H9 (cell line): ENCODE measurements around the gene FEM1C. TPM values are rescaled to one million over a fixed set of nuclear protein-coding genes. Genes with fewer than 3 reads are reported as not detected.

Source experiments
- DNase-seq: peaks from one replicate; pipeline ENCODE4 v3.0.0-alpha.2; 2017
- H2AFZ ChIP-seq: one replicate; pipeline ENCODE4 v1.6.1; 2013; ENCODE audit warnings: mild to moderate bottlenecking, low read length, control low read depth, moderate library complexity
- H2AK5ac ChIP-seq: 2 replicates; pipeline ENCODE4 v1.6.1; 2013; ENCODE audit warnings: low read length, control low read depth, mixed read lengths; ENCODE audit not compliant: insufficient read length
- H2BK120ac ChIP-seq: one replicate; pipeline ENCODE4 v1.6.1; 2013; ENCODE audit warnings: low read depth, mild to moderate bottlenecking, low read length, control low read depth, inconsistent platforms; ENCODE audit not compliant: poor library complexity, severe bottlenecking
- H2BK12ac ChIP-seq: 2 replicates; pipeline ENCODE4 v1.6.1; 2013; ENCODE audit warnings: low read length, control low read depth, mixed read lengths, low read depth; ENCODE audit not compliant: insufficient read length
- H2BK15ac ChIP-seq: 2 replicates; pipeline ENCODE4 v1.6.1; 2013; ENCODE audit warnings: low read depth, low read length, control low read depth
- H2BK20ac ChIP-seq: one replicate; pipeline ENCODE4 v1.6.1; 2013; ENCODE audit warnings: low read depth, mild to moderate bottlenecking, low read length, control low read depth, inconsistent platforms; ENCODE audit not compliant: poor library complexity, severe bottlenecking
- H2BK5ac ChIP-seq: 2 replicates; pipeline ENCODE4 v1.6.1; 2013; ENCODE audit warnings: low read length, control low read depth, mixed read lengths; ENCODE audit not compliant: insufficient read length
- H3K14ac ChIP-seq: 2 replicates; pipeline ENCODE4 v1.6.1; 2013; ENCODE audit warnings: low read length, control low read depth; ENCODE audit not compliant: insufficient read depth
- H3K18ac ChIP-seq: 2 replicates; pipeline ENCODE4 v1.6.1; 2013; ENCODE audit warnings: low read depth, mild to moderate bottlenecking, mixed read lengths, low read length, control low read depth; ENCODE audit not compliant: insufficient read length
- H3K23ac ChIP-seq: 2 replicates; pipeline ENCODE4 v1.6.1; 2013; ENCODE audit warnings: low read length, control low read depth, mixed read lengths, low read depth; ENCODE audit not compliant: insufficient read length
- H3K23me2 ChIP-seq: 2 replicates; pipeline ENCODE4 v1.6.1; 2013; ENCODE audit warnings: low read depth, mild to moderate bottlenecking, mixed read lengths, low read length, control low read depth; ENCODE audit not compliant: insufficient read length, poor library complexity, severe bottlenecking
- H3K27ac ChIP-seq: 2 replicates; pipeline ENCODE4 v1.5.1; 2013; ENCODE audit warnings: low read length, control low read depth, mixed read lengths, low read depth; ENCODE audit not compliant: insufficient read length
- H3K27me3 ChIP-seq: 2 replicates; pipeline ENCODE4 v1.6.1; 2013; ENCODE audit warnings: low read length, control low read depth, inconsistent platforms; ENCODE audit not compliant: insufficient read depth
- H3K4ac ChIP-seq: 2 replicates; pipeline ENCODE4 v1.6.1; 2013; ENCODE audit warnings: low read depth, mild to moderate bottlenecking, control low read depth, inconsistent platforms, low read length, moderate library complexity
- H3K4me1 ChIP-seq: 2 replicates; pipeline ENCODE4 v1.6.1; 2013; ENCODE audit warnings: low read length, control low read depth, inconsistent platforms; ENCODE audit not compliant: insufficient read depth
- H3K4me2 ChIP-seq: 2 replicates; pipeline ENCODE4 v1.6.1; 2013; ENCODE audit warnings: low read length, control low read depth, mixed read lengths; ENCODE audit not compliant: insufficient read length, insufficient read depth
- H3K56ac ChIP-seq: 2 replicates; pipeline ENCODE4 v1.6.1; 2013; ENCODE audit warnings: low read depth, mild to moderate bottlenecking, mixed read lengths, low read length, control low read depth; ENCODE audit not compliant: insufficient read length
- H3K79me1 ChIP-seq: 2 replicates; pipeline ENCODE4 v1.6.1; 2013; ENCODE audit warnings: low read depth, mild to moderate bottlenecking, moderate library complexity, low read length, control low read depth, inconsistent platforms; ENCODE audit not compliant: insufficient read depth, poor library complexity, severe bottlenecking
- H3K79me2 ChIP-seq: 2 replicates; pipeline ENCODE4 v1.6.1; 2013; ENCODE audit warnings: low read length, control low read depth, inconsistent platforms; ENCODE audit not compliant: insufficient read depth
- H3K9ac ChIP-seq: 2 replicates; pipeline ENCODE4 v1.6.1; 2013; ENCODE audit warnings: low read length, control low read depth, mixed read lengths; ENCODE audit not compliant: insufficient read length; ENCODE audit errors: extremely low read depth
- H3K9me3 ChIP-seq: one replicate; pipeline ENCODE4 v1.6.1; 2013; ENCODE audit warnings: low read depth, low read length, inconsistent platforms; ENCODE audit not compliant: control insufficient read depth
- H3T11ph ChIP-seq: one replicate; pipeline ENCODE4 v1.6.1; 2013; ENCODE audit warnings: mild to moderate bottlenecking, low read length, control low read depth, inconsistent platforms
- H4K20me1 ChIP-seq: one replicate; pipeline ENCODE4 v1.6.1; 2013; ENCODE audit not compliant: control insufficient read depth, insufficient read length, insufficient read depth
- H4K5ac ChIP-seq: 2 replicates; pipeline ENCODE4 v1.6.1; 2013; ENCODE audit warnings: low read depth, mild to moderate bottlenecking, mixed read lengths, low read length, control low read depth; ENCODE audit not compliant: insufficient read length
- H4K8ac ChIP-seq: replicated peaks from 2 replicates; pipeline ENCODE4 v1.6.1; 2013; ENCODE audit warnings: low read length, control low read depth, mixed read lengths, low read depth; ENCODE audit not compliant: insufficient read length
- H4K91ac ChIP-seq: 2 replicates; pipeline ENCODE4 v1.6.1; 2013; ENCODE audit warnings: low read depth, mild to moderate bottlenecking, moderate library complexity, mixed read lengths, low read length, control low read depth; ENCODE audit not compliant: insufficient read length
- H3K27ac Mint-ChIP-seq, 3 experiments: 2 replicates in 2 of 3; 3 replicates in 1 of 3; pipeline ENCODE4 v1.8.0; 2020 to 2021; ENCODE audit warnings: mixed read lengths in 3 of 3, mild to moderate bottlenecking in 1 of 3, moderate library complexity in 1 of 3
- H3K27me3 Mint-ChIP-seq: 2 replicates; pipeline ENCODE4 v1.8.0; 2021; ENCODE audit warnings: low read depth, mild to moderate bottlenecking, moderate library complexity, mixed read lengths
- H3K36me3 Mint-ChIP-seq, 3 experiments: 2 replicates in 2 of 3; 3 replicates in 1 of 3; pipeline ENCODE4 v1.8.0; 2020 to 2021; ENCODE audit warnings: low read depth in 3 of 3, mixed read lengths in 3 of 3; ENCODE audit not compliant: insufficient read depth in 1 of 3
- H3K4me1 Mint-ChIP-seq, 2 experiments: 2 replicates each; pipeline ENCODE4 v1.8.0; 2020; ENCODE audit warnings: mixed read lengths in 2 of 2
- H3K4me3 Mint-ChIP-seq, 2 experiments: 2 replicates in 1 of 2; 3 replicates in 1 of 2; pipeline ENCODE4 v1.8.0; 2020 to 2021; ENCODE audit warnings: mild to moderate bottlenecking in 2 of 2, mixed read lengths in 2 of 2, moderate library complexity in 1 of 2
- H3K9me3 Mint-ChIP-seq, 2 experiments: 2 replicates in 1 of 2; 3 replicates in 1 of 2; pipeline ENCODE4 v1.8.0; 2020; ENCODE audit warnings: mild to moderate bottlenecking in 2 of 2, mixed read lengths in 2 of 2, moderate library complexity in 1 of 2
- total RNA-seq: library from RNA; stranded (reverse); gene quantifications from 2 replicates; pipeline ENCODE4 v1.2.1, GENCODE V29; 2021
- TF ChIP-seq, protein P1 (sequence below): fragments of 200-600 bp; sonication (generic); conservative IDR thresholded peaks from 3 replicates; pipeline ENCODE4 v1.8.0; 2021; ENCODE audit warnings: antibody characterized with exemption, mild to moderate bottlenecking

FEM1C gene
- total RNA-seq, 1 experiment from 2014 or later = 15.2 TPM

DNA sequence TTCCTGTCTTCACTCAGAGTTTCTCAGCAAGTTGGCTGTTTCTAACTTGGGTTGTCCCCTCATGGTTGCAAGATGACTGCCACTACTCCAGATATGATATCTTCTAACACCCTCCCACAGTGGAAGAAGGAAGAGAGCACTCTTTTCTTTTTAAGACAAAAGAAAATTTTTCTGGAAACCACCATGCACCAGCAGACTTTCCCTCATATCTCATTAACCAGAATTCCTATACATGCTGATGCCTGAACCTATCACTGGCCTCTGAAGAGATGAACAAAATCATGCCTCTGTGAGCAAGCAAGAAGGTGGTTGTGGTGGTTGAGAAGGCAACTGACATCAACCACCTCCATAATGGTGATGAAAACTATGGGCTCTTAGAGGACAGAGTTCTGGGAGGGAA lies 56.8 kb downstream of the FEM1C start:
- Histone ChIP-seq H3K79me1 (no peaks in the 10 kb centered on the region), H2BK120ac (no peak overlapping the region), H4K20me1 (no peaks in the 10 kb centered on the region), H3T11ph (no peak overlapping the region), H2BK15ac (no peak overlapping the region), H3K23me2 (no peaks in the 10 kb centered on the region), H4K5ac (no peak overlapping the region), H3K23ac (no peak overlapping the region), H2AFZ (no peak overlapping the region), H3K27me3 (no peaks in the 10 kb centered on the region; the same call in 1 of the 2 replicates), H3K9me3 (no peaks in the 10 kb centered on the region), H3K9ac (no peak overlapping the region), H3K79me2 (no peaks in the 10 kb centered on the region), H4K91ac (no peak overlapping the region), H2BK5ac (no peak overlapping the region), H3K14ac (no peak overlapping the region), H3K27ac (no peak overlapping the region), H3K56ac (no peak overlapping the region), H4K8ac (no peak overlapping the region), H2AK5ac (no peak overlapping the region), H3K4ac (no peak overlapping the region), H2BK12ac (no peak overlapping the region), H3K4me2 (no peak overlapping the region), H3K18ac (no peak overlapping the region), H3K4me1 (no peaks in the 10 kb centered on the region), H2BK20ac (no peak overlapping the region)
- no peak for DNase-seq
- TF ChIP-seq, protein P1, sequence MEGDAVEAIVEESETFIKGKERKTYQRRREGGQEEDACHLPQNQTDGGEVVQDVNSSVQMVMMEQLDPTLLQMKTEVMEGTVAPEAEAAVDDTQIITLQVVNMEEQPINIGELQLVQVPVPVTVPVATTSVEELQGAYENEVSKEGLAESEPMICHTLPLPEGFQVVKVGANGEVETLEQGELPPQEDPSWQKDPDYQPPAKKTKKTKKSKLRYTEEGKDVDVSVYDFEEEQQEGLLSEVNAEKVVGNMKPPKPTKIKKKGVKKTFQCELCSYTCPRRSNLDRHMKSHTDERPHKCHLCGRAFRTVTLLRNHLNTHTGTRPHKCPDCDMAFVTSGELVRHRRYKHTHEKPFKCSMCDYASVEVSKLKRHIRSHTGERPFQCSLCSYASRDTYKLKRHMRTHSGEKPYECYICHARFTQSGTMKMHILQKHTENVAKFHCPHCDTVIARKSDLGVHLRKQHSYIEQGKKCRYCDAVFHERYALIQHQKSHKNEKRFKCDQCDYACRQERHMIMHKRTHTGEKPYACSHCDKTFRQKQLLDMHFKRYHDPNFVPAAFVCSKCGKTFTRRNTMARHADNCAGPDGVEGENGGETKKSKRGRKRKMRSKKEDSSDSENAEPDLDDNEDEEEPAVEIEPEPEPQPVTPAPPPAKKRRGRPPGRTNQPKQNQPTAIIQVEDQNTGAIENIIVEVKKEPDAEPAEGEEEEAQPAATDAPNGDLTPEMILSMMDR = no peak
- Mint-ChIP-seq H3K4me3 (no peak overlapping the region), H3K27me3 (no peaks in the 10 kb centered on the region; the same call in 1 of the 2 replicates), H3K4me1 (peaks cover 6 to 10% of the 10 kb centered on the region in 2 experiments), H3K36me3 (no peaks in the 10 kb centered on the region), H3K27ac (no peak overlapping the region), H3K9me3 (no peaks in the 10 kb centered on the region)
